IMR-90 (cell line): ENCODE data around the gene TRDN. TPM values are rescaled to one million over a fixed set of nuclear protein-coding genes. Genes with fewer than 3 reads are reported as not detected.

Experiments used
- ATAC-seq: fragments of 200-7000 bp; cut with Tn5 transposase; 2 replicates; pipeline ENCODE4 v1.9.1; 2020; ENCODE audit warnings: low read depth, mild to moderate bottlenecking, moderate library complexity
- BruUV-seq: library from RNA; stranded (reverse); fragments of 400-500 nt; replicated peaks from 2 replicates; lab custom pipeline; 2021; lab: Mats Ljungman, UMichigan
- CTCF ChIA-PET: fragments of 300-600 bp; formaldehyde crosslinking; extraction: SDS; loops from one replicate; lab custom pipeline; 2021; ENCODE audit warnings: antibody characterized with exemption; lab: Yijun Ruan, JAX
- POLR2A ChIA-PET: fragments of 300-600 bp; sonication (Branson Sonifier 250); formaldehyde crosslinking; loops from one replicate; lab custom pipeline; 2022; ENCODE audit warnings: antibody characterized with exemption; ENCODE audit not compliant: unreplicated experiment; lab: Charles Lee
- DNase-seq: peaks from one replicate; pipeline ENCODE4 v3.0.0; 2013
- H2AFZ ChIP-seq: replicated peaks from 2 replicates; pipeline ENCODE3; 2013; ENCODE audit warnings: low read length, mild to moderate bottlenecking; ENCODE audit not compliant: poor library complexity
- H2AK5ac ChIP-seq: 2 replicates; pipeline ENCODE4 v1.6.1; 2013; ENCODE audit warnings: low read depth, low read length, inconsistent platforms
- H2AK9ac ChIP-seq: replicated peaks from 2 replicates; pipeline ENCODE3; 2013; ENCODE audit warnings: mild to moderate bottlenecking, low read depth, low read length, moderate library complexity; ENCODE audit not compliant: poor library complexity
- H2BK120ac ChIP-seq: 2 replicates; pipeline ENCODE4 v1.6.1; 2013; ENCODE audit warnings: low read depth, low read length, inconsistent platforms
- H2BK15ac ChIP-seq: 3 replicates; pipeline ENCODE4 v1.6.1; 2013; ENCODE audit warnings: low read depth, low read length, inconsistent platforms
- H2BK20ac ChIP-seq: 2 replicates; pipeline ENCODE4 v1.6.1; 2013; ENCODE audit warnings: low read depth, mild to moderate bottlenecking, inconsistent platforms, low read length, moderate library complexity
- H2BK5ac ChIP-seq: 2 replicates; pipeline ENCODE4 v1.6.1; 2013; ENCODE audit warnings: mild to moderate bottlenecking, low read depth, low read length, inconsistent platforms; ENCODE audit not compliant: poor library complexity, severe bottlenecking
- H3K14ac ChIP-seq: replicated peaks from 2 replicates; pipeline ENCODE4 v1.6.1; 2013; ENCODE audit warnings: low read depth, low read length, inconsistent platforms
- H3K18ac ChIP-seq: 2 replicates; pipeline ENCODE4 v1.6.1; 2013; ENCODE audit warnings: low read depth, low read length, control low read depth
- H3K23ac ChIP-seq: 2 replicates; pipeline ENCODE4 v1.6.1; 2013; ENCODE audit warnings: low read depth, low read length, inconsistent platforms
- H3K27ac ChIP-seq: 2 replicates; pipeline ENCODE4 v1.5.1; 2013; ENCODE audit warnings: mild to moderate bottlenecking, control low read depth, low read length; ENCODE audit not compliant: insufficient read depth
- H3K27me3 ChIP-seq: 2 replicates; pipeline ENCODE4 v1.6.1; 2013; ENCODE audit warnings: low read length; ENCODE audit not compliant: control insufficient read depth, insufficient read depth
- H3K36me3 ChIP-seq: 2 replicates; pipeline ENCODE4 v1.6.1; 2013; ENCODE audit warnings: low read length, mixed read lengths; ENCODE audit not compliant: control insufficient read depth, insufficient read depth
- H3K4ac ChIP-seq: 2 replicates; pipeline ENCODE4 v1.6.1; 2013; ENCODE audit warnings: low read depth, low read length, inconsistent platforms
- H3K4me1 ChIP-seq: 2 replicates; pipeline ENCODE4 v1.6.1; 2013; ENCODE audit warnings: low read length, mixed read lengths; ENCODE audit not compliant: control insufficient read depth, insufficient read depth
- H3K4me2 ChIP-seq: 2 replicates; pipeline ENCODE4 v1.6.1; 2013; ENCODE audit warnings: low read depth, mild to moderate bottlenecking, control low read depth, low read length, moderate library complexity
- H3K4me3 ChIP-seq: 2 replicates; pipeline ENCODE4 v1.5.1; 2013; ENCODE audit warnings: low read depth, mild to moderate bottlenecking, control low read depth, low read length, moderate library complexity; ENCODE audit not compliant: insufficient read depth
- H3K56ac ChIP-seq: 2 replicates; pipeline ENCODE4 v1.6.1; 2013; ENCODE audit warnings: low read length, inconsistent platforms; ENCODE audit not compliant: insufficient read depth; ENCODE audit errors: extremely low read depth
- H3K79me1 ChIP-seq, 2 experiments: 2 replicates each; pipeline ENCODE4 v1.6.1; 2013; ENCODE audit warnings: low read length in 2 of 2, inconsistent platforms in 1 of 2, low read depth in 1 of 2
- H3K9ac ChIP-seq: 2 replicates; pipeline ENCODE4 v1.6.1; 2013; ENCODE audit warnings: low read depth, low read length, control low read depth
- H3K9me1 ChIP-seq: 2 replicates; pipeline ENCODE4 v1.6.1; 2013; ENCODE audit warnings: low read length, inconsistent platforms; ENCODE audit not compliant: insufficient read depth
- H3K9me3 ChIP-seq: 2 replicates; pipeline ENCODE4 v1.6.1; 2013; ENCODE audit warnings: low read length; ENCODE audit not compliant: control insufficient read depth, insufficient read depth
- H4K20me1 ChIP-seq: 2 replicates; pipeline ENCODE4 v1.6.1; 2013; ENCODE audit warnings: low read length, inconsistent platforms; ENCODE audit not compliant: insufficient read depth
- H4K5ac ChIP-seq: 2 replicates; pipeline ENCODE4 v1.6.1; 2013; ENCODE audit warnings: mild to moderate bottlenecking, low read depth, low read length, control low read depth
- H4K8ac ChIP-seq, 2 experiments: 2 replicates each; pipeline ENCODE4 v1.6.1; 2013; ENCODE audit warnings: low read depth in 2 of 2, low read length in 2 of 2, control low read depth in 1 of 2, inconsistent platforms in 1 of 2
- H4K91ac ChIP-seq: 2 replicates; pipeline ENCODE4 v1.6.1; 2013; ENCODE audit warnings: low read depth, low read length, inconsistent platforms; ENCODE audit not compliant: insufficient read depth
- BHLHE40 ChIP-seq: fragments of 150-350 bp; IDR thresholded peaks from 2 replicates; pipeline ENCODE4 v1.6.1; 2016; ENCODE audit warnings: mild to moderate bottlenecking, low read depth, low read length
- CEBPB ChIP-seq: IDR thresholded peaks from 2 replicates; pipeline ENCODE4 v1.6.1; 2012; ENCODE audit warnings: low read depth, low read length, improper control_type of control experiment
- CHD1 ChIP-seq: IDR thresholded peaks from 2 replicates; pipeline ENCODE4 v1.6.1; 2012; ENCODE audit warnings: low read depth, low read length, improper control_type of control experiment
- CTCF ChIP-seq: conservative IDR thresholded peaks from 2 replicates; pipeline ENCODE4 v1.5.1; 2012; ENCODE audit warnings: mild to moderate bottlenecking, low read depth, low read length, improper control_type of control experiment
- ELK1 ChIP-seq: fragments of 150-350 bp; IDR thresholded peaks from 2 replicates; pipeline ENCODE4 v1.6.1; 2016; ENCODE audit warnings: low read depth, mild to moderate bottlenecking, low read length, moderate library complexity, borderline replicate concordance
- FOS ChIP-seq: fragments of 150-350 bp; IDR thresholded peaks from 2 replicates; pipeline ENCODE4 v1.6.1; 2016; ENCODE audit warnings: low read depth, low read length
- MAFK ChIP-seq: IDR thresholded peaks from 2 replicates; pipeline ENCODE4 v1.6.1; 2012; ENCODE audit warnings: low read depth, low read length, improper control_type of control experiment
- MAZ ChIP-seq: IDR thresholded peaks from 2 replicates; pipeline ENCODE4 v1.6.1; 2012; ENCODE audit warnings: low read depth, mild to moderate bottlenecking, low read length, improper control_type of control experiment, moderate library complexity, borderline replicate concordance
- MXI1 ChIP-seq: IDR thresholded peaks from 2 replicates; pipeline ENCODE4 v1.6.1; 2012; ENCODE audit warnings: low read depth, mild to moderate bottlenecking, low read length, moderate library complexity, borderline replicate concordance
- NFE2L2 ChIP-seq: fragments of 150-350 bp; IDR thresholded peaks from 2 replicates; pipeline ENCODE4 v1.6.1; 2016; ENCODE audit warnings: low read depth, mild to moderate bottlenecking, low read length
- POLR2A ChIP-seq: IDR thresholded peaks from 2 replicates; pipeline ENCODE4 v1.6.1; 2012; ENCODE audit warnings: mild to moderate bottlenecking, low read depth, low read length
- RAD21 ChIP-seq: IDR thresholded peaks from 2 replicates; pipeline ENCODE4 v1.6.1; 2012; ENCODE audit warnings: low read length, improper control_type of control experiment
- RCOR1 ChIP-seq: IDR thresholded peaks from 2 replicates; pipeline ENCODE4 v1.6.1; 2012; ENCODE audit warnings: mild to moderate bottlenecking, low read length, improper control_type of control experiment; ENCODE audit not compliant: insufficient replicate concordance
- RFX5 ChIP-seq: IDR thresholded peaks from 2 replicates; pipeline ENCODE4 v1.8.0; 2012; ENCODE audit warnings: low read depth, mild to moderate bottlenecking, low read length, moderate library complexity
- SMC3 ChIP-seq: fragments of 150-350 bp; IDR thresholded peaks from 2 replicates; pipeline ENCODE4 v1.6.1; 2016; ENCODE audit warnings: low read depth, mild to moderate bottlenecking, antibody characterized with exemption, low read length, moderate library complexity
- USF2 ChIP-seq: fragments of 150-350 bp; IDR thresholded peaks from 2 replicates; pipeline ENCODE4 v1.6.1; 2017; ENCODE audit warnings: mild to moderate bottlenecking, antibody characterized with exemption, low read length, low read depth
- WGBS, 2 experiments: methylation state at CpG; one replicate each; pipeline versions ENCODE4 v1.1.5 to v1.1.7; 2013; ENCODE audit warnings: missing lambda C conversion rate in 2 of 2; ENCODE audit not compliant: insufficient read length in 1 of 2; ENCODE audit errors: extremely low coverage in 2 of 2; 5-methylcytosine and 5-hydroxymethylcytosine counted together
- dilution Hi-C: fragments of 300-500 bp; cut with HindIII; formaldehyde crosslinking; loops from one replicate; pipeline ENCODE4 v1.14.3; 2018; ENCODE audit warnings: low sequenced_read_pairs; ENCODE audit not compliant: unreplicated experiment
- in situ Hi-C: fragments of 300-500 bp; cut with MboI; formaldehyde crosslinking; loops from 3 replicates; pipeline ENCODE4 v1.14.3; 2019; ENCODE audit warnings: low sequenced_read_pairs, inconsistent platforms, mixed read lengths
- intact Hi-C: fragments of 100-400 bp; cut with micrococcal nuclease; formaldehyde crosslinking; loops from 2 replicates; pipeline ENCODE4 v1.10.0; 2022
- polyA plus RNA-seq, 3 experiments: library from polyadenylated mRNA; depleted of rRNA; stranded (reverse); fragments of >200 nt; gene quantifications; 2 replicates each; pipeline ENCODE4 v1.2.3, GENCODE V29; 2012; ENCODE audit warnings: low replicate concordance in 1 of 3
- total RNA-seq: library from RNA; depleted of rRNA; stranded (reverse); fragments of >200 nt; gene quantifications from 2 replicates; pipeline ENCODE4 v1.2.3, GENCODE V29; 2012

TRDN gene
- total and polyA plus RNA-seq, 2 of the 4 experiments (the other 2 are of a cell fraction) = not detected

DNA sequence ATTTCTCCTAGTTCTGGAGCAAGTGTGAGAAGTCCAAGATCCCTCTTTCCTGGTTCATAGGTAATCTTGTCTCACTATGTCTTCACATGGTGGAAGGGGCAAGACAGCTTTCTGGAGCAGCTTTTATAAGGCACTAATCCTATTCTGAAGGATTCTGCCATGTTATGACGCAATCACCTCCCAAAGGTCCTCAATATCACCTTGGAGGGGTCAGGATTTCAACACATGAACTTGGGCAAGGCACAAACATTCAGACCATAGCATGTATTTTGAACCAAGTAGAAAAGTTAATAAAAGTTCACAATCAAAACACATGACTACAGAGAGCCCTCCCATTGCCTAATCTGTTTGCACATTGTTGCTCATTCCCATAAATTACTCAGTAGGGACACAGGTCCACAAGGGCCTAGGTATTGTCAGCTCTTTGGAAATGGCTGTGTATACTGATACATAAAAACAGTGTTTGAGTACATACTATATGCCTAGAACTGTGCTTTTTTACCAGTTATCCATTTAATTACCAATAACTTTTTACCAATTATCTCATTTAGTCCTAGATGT lies 11.3 kb upstream of the TRDN start:
- H3K9me1 ChIP-seq = no peaks in the 10 kb centered on the region

More for the DNA sequence above, 11.3 kb upstream of the TRDN start:
- Histone ChIP-seq H3K9me3 (peaks cover 5% of the 10 kb centered on the region), H3K27me3 (no peaks in the 10 kb centered on the region), H4K8ac (no peak overlapping the region), H4K20me1 (no peaks in the 10 kb centered on the region), H3K4ac (no peak overlapping the region), H3K4me3 (no peak overlapping the region), H2AFZ (no peak overlapping the region), H3K4me2 (no peak overlapping the region), H2BK5ac (no peak overlapping the region), H3K79me1 (no peaks in the 10 kb centered on the region), H3K27ac (no peak overlapping the region), H3K9ac (no peak overlapping the region), H3K18ac (no peak overlapping the region), H4K5ac (no peak overlapping the region), H3K23ac (no peak overlapping the region), H2AK5ac (no peak overlapping the region), H3K36me3 (no peaks in the 10 kb centered on the region), H3K56ac (no peak overlapping the region), H3K4me1 (no peaks in the 10 kb centered on the region), H2BK15ac (no peak overlapping the region), H4K91ac (no peak overlapping the region), H2AK9ac (no peak overlapping the region), H2BK20ac (no peak overlapping the region), H2BK120ac (no peak overlapping the region), H3K14ac (no peak overlapping the region)
- WGBS, 2 experiments = no CpG with 5 or more reads among the region's 1 CpG
- DNase-seq = no peak
- ChIA-PET POLR2A (no interaction called here), CTCF (no interaction called here)
- in situ Hi-C loops (no loop called here), intact Hi-C loops (no loop called here), dilution Hi-C loops (no loop called here)
- no peak for TF ChIP-seq MAFK
- TF ChIP-seq MXI1 = no peak
- no peak for TF ChIP-seq RCOR1
- no peak for TF ChIP-seq FOS
- TF ChIP-seq SMC3 = no peak
- TF ChIP-seq MAZ = no peak
- TF ChIP-seq BHLHE40 = no peak
- no peak for TF ChIP-seq RAD21
- TF ChIP-seq NFE2L2 = no peak
- TF ChIP-seq ELK1 = no peak
- TF ChIP-seq CHD1 = no peak
- no peak for TF ChIP-seq POLR2A
- TF ChIP-seq CTCF = no peak
- TF ChIP-seq RFX5 = no peak
- no peak for TF ChIP-seq USF2
- no peak for TF ChIP-seq CEBPB
- ATAC-seq = no peak
- no TSS peak for BruUV-seq
